Common myeloid progenitor, CD34-positive (primary cell): ENCODE data around the gene TEX52.
"Not testable (repeated sequence)": the region's sequence is repeated elsewhere in the genome, so short reads cannot be mapped to it uniquely, and the experiment has no call there.

Source experiments
- CTCF ChIA-PET: fragments of 350-600 bp; sonication (Branson Sonifier 250); formaldehyde crosslinking; loops from one replicate; lab custom pipeline; 2021; ENCODE audit warnings: antibody characterized with exemption; lab: Charles Lee
- POLR2A ChIA-PET: fragments of 350-600 bp; sonication (Branson Sonifier 250); formaldehyde crosslinking; loops from one replicate; lab custom pipeline; 2021; ENCODE audit warnings: antibody characterized with exemption; lab: Charles Lee
- DNase-seq, 3 donors: peaks; one replicate each; pipeline versions ENCODE4 v3.0.0 to v3.0.0-alpha.2; 2013
- H3K27ac ChIP-seq, 2 experiments: 1 replicate in 1 of 2; 2 replicates in 1 of 2; pipeline ENCODE4 v1.7.0; 2013; ENCODE audit warnings: inconsistent platforms in 2 of 2, low read length in 2 of 2, mild to moderate bottlenecking in 2 of 2, low read depth in 1 of 2, moderate library complexity in 1 of 2; ENCODE audit not compliant: severe bottlenecking in 2 of 2, insufficient read depth in 1 of 2, poor library complexity in 1 of 2
- H3K27me3 ChIP-seq, 5 experiments: replicated peaks in 2 of 5; 1 replicate in 3 of 5; 2 replicates in 2 of 5; pipeline versions ENCODE4 v1.6.1 to v1.7.0; 2013; ENCODE audit warnings: low read length in 4 of 5, mild to moderate bottlenecking in 2 of 5, moderate library complexity in 2 of 5, inconsistent platforms in 1 of 5; ENCODE audit not compliant: insufficient read depth in 5 of 5, control insufficient read depth in 4 of 5
- H3K36me3 ChIP-seq, 4 experiments: 1 replicate in 2 of 4; 2 replicates in 2 of 4; pipeline versions ENCODE4 v1.6.1 to v1.7.0; 2013; ENCODE audit warnings: low read length in 3 of 4, control low read depth in 1 of 4, mild to moderate bottlenecking in 1 of 4; ENCODE audit not compliant: control insufficient read depth in 4 of 4, insufficient read depth in 4 of 4
- H3K4me1 ChIP-seq, 4 experiments: 1 replicate in 3 of 4; 2 replicates in 1 of 4; pipeline versions ENCODE4 v1.6.1 to v1.7.1; 2013; ENCODE audit warnings: low read length in 3 of 4, mild to moderate bottlenecking in 3 of 4, control low read depth in 1 of 4, inconsistent platforms in 1 of 4, moderate library complexity in 1 of 4; ENCODE audit not compliant: control insufficient read depth in 4 of 4, insufficient read depth in 4 of 4; ENCODE audit errors: control extremely low read depth in 1 of 4
- H3K4me3 ChIP-seq, 7 experiments: 1 replicate in 4 of 7; 2 replicates in 3 of 7; pipeline versions ENCODE4 v1.5.1 to v1.7.0; 2013; ENCODE audit warnings: mild to moderate bottlenecking in 7 of 7, low read length in 6 of 7, moderate library complexity in 6 of 7, inconsistent platforms in 2 of 7, low read depth in 2 of 7, control low read depth in 1 of 7; ENCODE audit not compliant: insufficient read depth in 4 of 7, control insufficient read depth in 1 of 7; ENCODE audit errors: extremely low read depth in 1 of 7
- H3K9me3 ChIP-seq, 5 experiments: 1 replicate in 4 of 5; 2 replicates in 1 of 5; pipeline versions ENCODE4 v1.6.1 to v1.7.1; 2013; ENCODE audit warnings: low read length in 4 of 5, mild to moderate bottlenecking in 2 of 5, inconsistent platforms in 1 of 5, low read depth in 1 of 5, moderate library complexity in 1 of 5; ENCODE audit not compliant: control insufficient read depth in 4 of 5, insufficient read depth in 2 of 5; ENCODE audit errors: control extremely low read depth in 1 of 5
- WGBS: methylation state at CpG from one replicate; pipeline ENCODE4 v1.1.5; 2013; ENCODE audit not compliant: insufficient coverage; 5-methylcytosine and 5-hydroxymethylcytosine counted together

TEX52 gene

DNA sequence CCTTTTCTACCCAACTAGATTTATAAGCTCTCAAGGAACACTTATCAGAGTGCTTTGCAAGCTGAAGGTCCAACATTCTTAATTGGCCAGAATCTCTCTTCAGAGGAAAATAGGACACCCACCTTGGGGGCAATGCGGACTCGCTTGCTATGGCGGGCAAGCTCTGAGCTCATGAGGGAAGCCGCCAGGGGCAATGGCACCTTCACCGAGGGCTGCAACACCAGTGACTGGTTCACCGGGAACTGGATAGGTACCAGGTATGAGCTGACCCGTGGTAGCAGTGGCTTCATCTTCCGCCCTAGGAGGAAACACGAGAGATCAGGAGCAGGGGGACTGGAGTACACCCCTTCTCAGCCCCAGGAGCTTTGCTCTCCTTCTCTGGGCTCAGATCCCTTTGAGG, 7.4 kb upstream of the TEX52 start:
- H3K9me3 ChIP-seq, result no peaks in the 10 kb centered on the region
- no peaks in the 10 kb centered on the region for H3K27me3 ChIP-seq
- 98% methylated on average over 9 of the region's 9 CpGs for WGBS
- peaks cover 17 to 73% (median 43%) of the 10 kb centered on the region in 4 experiments for H3K36me3 ChIP-seq
- CTCF ChIA-PET, result interaction anchor here (0.9 to 3.7 kb wide), 4 partner anchors 10 to 66 kb away, joined by 3 to 15 read pairs (median 4); no protein-coding TSS in a partner anchor
- no peak overlapping the region for H3K27ac ChIP-seq
- POLR2A ChIA-PET, result no interaction called here
- no peak overlapping the region for H3K4me3 ChIP-seq
- DNase-seq, result no peak
- no peaks in the 10 kb centered on the region for H3K4me1 ChIP-seq

DNA sequence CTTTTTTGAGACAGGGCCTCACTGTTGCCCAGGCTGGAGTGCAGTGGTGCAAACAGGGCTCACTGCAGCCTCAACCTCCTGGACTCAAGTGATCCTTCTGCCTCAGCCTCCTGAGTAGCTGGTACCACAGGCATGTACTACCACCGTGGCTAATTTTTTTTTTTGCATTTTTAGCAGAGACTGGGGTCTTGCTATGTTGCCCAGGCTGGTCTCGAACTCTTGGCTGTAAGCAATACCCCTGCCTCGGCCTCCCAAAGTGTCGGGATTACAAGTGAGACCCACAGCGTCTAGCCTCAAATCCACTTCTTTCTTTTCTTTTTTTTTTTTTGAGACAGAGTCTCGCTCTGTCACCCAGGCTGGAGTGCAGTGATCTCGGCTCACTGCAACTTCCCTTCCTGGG, 6.6 kb upstream of the TEX52 start:
- H3K27ac ChIP-seq, DNase-seq, POLR2A ChIA-PET, H3K4me3 ChIP-seq, H3K4me1 ChIP-seq, H3K27me3 ChIP-seq, H3K9me3 ChIP-seq: not testable (repeated sequence)
- WGBS, result 92% methylated on average over 7 of the region's 7 CpGs
- peaks cover 17 to 73% (median 46%) of the 10 kb centered on the region in 4 experiments for H3K36me3 ChIP-seq
- CTCF ChIA-PET, result interaction anchor here (0.9 to 3.7 kb wide), 3 partner anchors 9 to 21 kb away, joined by 3 to 15 read pairs (median 3); no protein-coding TSS in a partner anchor

DNA sequence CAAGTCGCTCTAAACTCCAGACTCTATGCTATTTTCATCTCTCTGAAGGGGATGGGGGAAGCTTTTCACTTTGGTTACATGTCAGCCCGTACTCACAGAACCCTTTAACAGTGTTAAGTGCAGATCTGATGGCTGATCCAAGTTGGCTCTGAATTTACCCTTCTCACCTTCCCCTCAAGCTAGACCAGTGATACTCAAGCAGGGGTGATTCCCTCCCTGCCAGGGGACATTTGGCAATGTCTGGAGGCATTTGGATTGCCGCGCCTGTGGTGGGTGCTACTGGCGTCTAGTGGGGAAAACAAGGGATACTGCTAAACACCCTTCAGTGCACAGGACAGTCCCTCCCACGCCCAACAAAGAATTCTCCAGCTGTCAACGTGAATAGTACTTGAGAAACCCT, 6.0 kb upstream of the TEX52 start:
- H3K36me3 ChIP-seq, result peaks cover 17 to 73% (median 45%) of the 10 kb centered on the region in 4 experiments
- CTCF ChIA-PET, result interaction anchor here (1.0 to 3.7 kb wide), 2 partner anchors 9 to 10 kb away, joined by 3 to 15 read pairs; no protein-coding TSS in a partner anchor

DNA sequence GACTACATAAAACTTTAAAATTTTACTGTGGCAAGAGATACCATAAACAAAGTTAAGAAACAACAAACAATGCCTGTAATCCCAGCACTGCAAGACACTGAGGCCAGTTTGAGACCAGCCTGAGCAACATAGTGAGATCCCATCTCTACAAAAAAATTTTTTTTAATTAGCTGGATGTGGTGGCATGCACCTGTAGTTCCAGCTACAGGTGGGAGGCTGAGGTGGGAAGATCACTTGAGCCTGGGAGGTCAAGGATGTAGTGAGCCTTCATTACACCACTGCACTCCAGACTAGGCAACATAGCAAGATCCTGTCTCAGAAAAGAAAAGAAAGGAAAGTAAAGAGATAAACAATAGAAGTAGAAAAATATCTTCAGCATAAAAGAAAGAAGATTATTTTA, 3.3 kb upstream of the TEX52 start:
- H3K4me3 ChIP-seq, result no peak overlapping the region
- no peak for DNase-seq
- peaks cover 10 to 57% (median 34%) of the 10 kb centered on the region in 4 experiments for H3K36me3 ChIP-seq
- no peaks in the 10 kb centered on the region for H3K9me3 ChIP-seq
- POLR2A ChIA-PET, result no interaction called here
- no peaks in the 10 kb centered on the region for H3K4me1 ChIP-seq
- H3K27me3 ChIP-seq, result no peaks in the 10 kb centered on the region
- CTCF ChIA-PET, result interaction anchor here (1.6 kb wide), 1 partner anchor 81 kb away, joined by 3 read pairs; no protein-coding TSS in a partner anchor
- H3K27ac ChIP-seq, result no peak overlapping the region

More for the DNA sequence above, 6.0 kb upstream of the TEX52 start:
- POLR2A ChIA-PET, result no interaction called here
- Histone ChIP-seq H3K4me1 (no peaks in the 10 kb centered on the region), H3K27me3 (no peaks in the 10 kb centered on the region), H3K27ac (no peak overlapping the region), H3K9me3 (no peaks in the 10 kb centered on the region), H3K4me3 (no peak overlapping the region)
- 95% methylated on average over 6 of the region's 7 CpGs for WGBS
- DNase-seq, result no peak

DNA sequence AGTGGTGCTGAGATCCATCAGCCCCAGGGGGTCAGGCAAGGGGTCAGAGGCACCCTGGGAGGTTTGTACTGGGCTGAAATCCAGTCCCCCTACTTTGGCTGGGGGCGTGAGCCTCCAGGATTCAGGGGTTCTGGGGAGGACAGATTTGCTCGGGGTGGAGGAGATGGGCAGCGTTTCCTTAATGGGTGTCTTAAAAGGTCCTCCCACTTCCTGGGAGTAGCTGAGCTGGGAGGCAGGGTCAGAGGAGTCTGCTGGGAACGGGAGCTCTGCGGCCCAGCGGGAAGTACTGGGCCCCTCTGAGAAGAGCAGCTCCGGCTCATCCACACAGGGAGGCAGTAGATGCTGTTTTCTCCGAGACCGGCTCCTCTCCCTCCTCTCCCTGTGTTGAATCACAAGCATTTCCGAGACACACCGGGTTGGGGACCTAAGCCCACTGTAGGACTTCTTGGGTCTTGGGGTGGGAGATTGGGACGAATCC, 2.1 kb upstream of the TEX52 start:
- no peaks in the 10 kb centered on the region for H3K27me3 ChIP-seq
- DNase-seq, result no peak
- ChIA-PET POLR2A (no interaction called here), CTCF (no interaction called here)
- 95% methylated on average over 9 of the region's 12 CpGs for whole genome bisulfite sequencing
- no peak overlapping the region for H3K4me3 ChIP-seq
- no peaks in the 10 kb centered on the region for H3K9me3 ChIP-seq
- no peaks in the 10 kb centered on the region for H3K4me1 ChIP-seq
- no peak overlapping the region for H3K27ac ChIP-seq
- H3K36me3 ChIP-seq, result peaks cover 5 to 49% (median 25%) of the 10 kb centered on the region in 4 experiments

GRCh38 chr12:2858334-2858733, 1.5 kb upstream of the TEX52 start:
- no peak overlapping the region for H3K27ac ChIP-seq
- peaks cover 5 to 46% (median 23%) of the 10 kb centered on the region in 4 experiments for H3K36me3 ChIP-seq
- POLR2A ChIA-PET, result interaction anchor here (1.0 kb wide), 1 partner anchor 31 kb away, joined by 3 read pairs; no protein-coding TSS in a partner anchor
- H3K4me3 ChIP-seq, result no peak overlapping the region
- H3K27me3 ChIP-seq, result no peaks in the 10 kb centered on the region
- CTCF ChIA-PET, result interaction anchor here (1.0 to 1.2 kb wide), 2 partner anchors 86 to 172 kb away, joined by 3 read pairs; no protein-coding TSS in a partner anchor
- 100% methylated on average over 2 of the region's 2 CpGs for WGBS
- no peaks in the 10 kb centered on the region for H3K4me1 ChIP-seq
- no peaks in the 10 kb centered on the region for H3K9me3 ChIP-seq
- no peak for DNase-seq

DNA sequence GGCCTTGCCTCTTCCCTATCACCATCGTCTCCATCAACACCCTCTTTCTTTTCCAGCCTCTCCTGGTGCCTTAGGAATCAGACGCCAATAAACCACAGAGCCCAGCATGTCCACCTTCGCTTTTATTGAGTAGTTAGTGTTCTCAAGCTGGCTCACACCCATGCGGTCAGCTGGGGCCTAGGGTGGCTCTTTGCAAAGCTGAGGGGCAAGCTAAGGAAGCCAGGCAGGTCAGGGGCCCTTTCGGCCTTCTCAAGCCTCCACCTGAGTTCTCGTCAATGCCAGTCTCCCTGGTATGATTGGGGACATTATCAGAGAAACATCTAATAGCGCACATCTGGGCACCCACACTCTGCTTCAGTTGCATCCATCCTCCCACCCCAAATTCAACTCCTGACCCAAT, 737 bp upstream of the TEX52 start:
- Histone ChIP-seq H3K27me3 (no peaks in the 10 kb centered on the region), H3K9me3 (no peaks in the 10 kb centered on the region), H3K27ac (no peak overlapping the region), H3K4me3 (no peak overlapping the region), H3K36me3 (peaks cover 3 to 38% (median 20%) of the 10 kb centered on the region in 4 experiments), H3K4me1 (no peaks in the 10 kb centered on the region)
- 100% methylated on average over 5 of the region's 7 CpGs for WGBS
- no peak for DNase-seq
- ChIA-PET CTCF (interaction anchor here (1.0 to 1.2 kb wide), 3 partner anchors 15 to 173 kb away, joined by 3 read pairs; no protein-coding TSS in a partner anchor), POLR2A (interaction anchor here (1.0 kb wide), 1 partner anchor 30 kb away, joined by 3 read pairs; no protein-coding TSS in a partner anchor)
